Activated CD4-positive, alpha-beta T cell treated with anti-CD3 and anti-CD28 coated beads, Interleukin-2, amount 50 U/mL, for 48 hours (primary cell): Measurements from ENCODE around the gene TSPAN12.
A peak's percentile ranks its signal among the peaks of the same experiment; 100 is the strongest.
"Not testable (repeated sequence)": the region's sequence is repeated elsewhere in the genome, so short reads cannot be mapped to it uniquely, and the experiment has no call there.

Experiments used
- DNase-seq, 2 experiments: peaks; one replicate each; pipeline ENCODE4 v3.0.0-alpha.2; 2020

Gene TSPAN12, protein sequence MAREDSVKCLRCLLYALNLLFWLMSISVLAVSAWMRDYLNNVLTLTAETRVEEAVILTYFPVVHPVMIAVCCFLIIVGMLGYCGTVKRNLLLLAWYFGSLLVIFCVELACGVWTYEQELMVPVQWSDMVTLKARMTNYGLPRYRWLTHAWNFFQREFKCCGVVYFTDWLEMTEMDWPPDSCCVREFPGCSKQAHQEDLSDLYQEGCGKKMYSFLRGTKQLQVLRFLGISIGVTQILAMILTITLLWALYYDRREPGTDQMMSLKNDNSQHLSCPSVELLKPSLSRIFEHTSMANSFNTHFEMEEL

GRCh38 chr7:120857588-120858573, at the start of gene TSPAN12:
Gene TSPAN12 (minus strand): TSS chr7:120858144. CDS start chr7:120856763, 1,381 bp downstream.
- peak; percentile 42 to 52 for DNase-seq

GRCh38 chr7:120898715-120899499, 41.0 kb upstream of the TSPAN12 start:
- no peak for DNase-seq

- not testable (repeated sequence) for DNase-seq
These were observed 37.3 kb upstream of the TSPAN12 start for GRCh38 chr7:120895253-120895652.

GRCh38 chr7:120885602-120886001, 27.7 kb upstream of the TSPAN12 start:
- not testable (repeated sequence) for DNase-seq

GRCh38 chr7:120877701-120878100, 19.8 kb upstream of the TSPAN12 start:
- no peak for DNase-seq

DNA sequence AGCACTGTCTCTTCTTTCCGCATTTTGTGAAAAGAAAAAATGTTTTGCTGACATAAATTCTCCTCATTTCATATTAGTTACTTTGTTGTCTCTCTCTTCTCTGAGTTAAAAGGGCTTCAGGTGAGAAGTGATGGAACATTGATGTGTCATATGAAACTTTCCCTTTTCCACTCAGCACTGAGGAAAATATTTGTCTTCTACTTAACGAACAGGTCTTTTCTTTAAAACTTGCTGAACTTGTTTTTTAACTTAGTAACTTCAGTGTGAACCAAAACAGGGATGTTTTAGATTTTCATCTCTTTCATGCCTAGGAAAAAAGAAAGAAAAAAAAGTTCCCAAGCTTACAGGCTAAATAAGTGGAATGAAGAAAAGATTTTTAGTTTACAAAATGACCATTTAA, 19.0 kb upstream of the TSPAN12 start:
- no peak for DNase-seq

- DNase-seq = no peak
These were observed 16.8 kb upstream of the TSPAN12 start for GRCh38 chr7:120874722-120875121.

GRCh38 chr7:120874016-120874415, 16.1 kb upstream of the TSPAN12 start:
- DNase-seq = no peak

GRCh38 chr7:120873401-120873800, 15.5 kb upstream of the TSPAN12 start:
- DNase-seq = no peak

- DNase-seq = no peak
These were observed 11.8 kb upstream of the TSPAN12 start for GRCh38 chr7:120869700-120870099.

- DNase-seq = no peak
These were observed 10.0 kb upstream of the TSPAN12 start for GRCh38 chr7:120867932-120868331.

- no peak for DNase-seq
These were observed 7.4 kb upstream of the TSPAN12 start for GRCh38 chr7:120865191-120865981.

- no peak for DNase-seq
These were observed 6.4 kb upstream of the TSPAN12 start for GRCh38 chr7:120864141-120864900.

- no peak for DNase-seq
These were observed 5.1 kb upstream of the TSPAN12 start for GRCh38 chr7:120862987-120863590.

DNA sequence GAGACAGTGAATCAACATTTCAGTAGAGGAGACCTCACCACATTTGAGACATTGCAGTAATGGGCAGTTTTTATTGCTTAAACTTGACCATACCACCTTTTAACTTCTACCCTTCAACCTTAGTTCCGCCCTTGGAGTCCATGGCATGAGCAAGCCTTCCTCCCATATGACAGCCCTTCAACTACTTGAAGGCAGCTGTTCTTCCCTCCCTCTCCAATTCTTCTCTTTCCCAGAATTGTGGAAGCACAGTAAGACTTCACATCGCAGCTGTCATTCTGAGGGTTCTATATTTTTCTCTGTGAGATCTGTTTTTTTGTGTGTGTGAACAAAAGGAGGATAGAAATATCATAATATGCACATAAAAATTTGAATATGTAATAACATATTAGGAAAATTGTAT, 2.2 kb upstream of the TSPAN12 start:
- no peak for DNase-seq

- no peak for DNase-seq
These were observed 1.5 kb upstream of the TSPAN12 start for GRCh38 chr7:120859459-120859858.

DNA sequence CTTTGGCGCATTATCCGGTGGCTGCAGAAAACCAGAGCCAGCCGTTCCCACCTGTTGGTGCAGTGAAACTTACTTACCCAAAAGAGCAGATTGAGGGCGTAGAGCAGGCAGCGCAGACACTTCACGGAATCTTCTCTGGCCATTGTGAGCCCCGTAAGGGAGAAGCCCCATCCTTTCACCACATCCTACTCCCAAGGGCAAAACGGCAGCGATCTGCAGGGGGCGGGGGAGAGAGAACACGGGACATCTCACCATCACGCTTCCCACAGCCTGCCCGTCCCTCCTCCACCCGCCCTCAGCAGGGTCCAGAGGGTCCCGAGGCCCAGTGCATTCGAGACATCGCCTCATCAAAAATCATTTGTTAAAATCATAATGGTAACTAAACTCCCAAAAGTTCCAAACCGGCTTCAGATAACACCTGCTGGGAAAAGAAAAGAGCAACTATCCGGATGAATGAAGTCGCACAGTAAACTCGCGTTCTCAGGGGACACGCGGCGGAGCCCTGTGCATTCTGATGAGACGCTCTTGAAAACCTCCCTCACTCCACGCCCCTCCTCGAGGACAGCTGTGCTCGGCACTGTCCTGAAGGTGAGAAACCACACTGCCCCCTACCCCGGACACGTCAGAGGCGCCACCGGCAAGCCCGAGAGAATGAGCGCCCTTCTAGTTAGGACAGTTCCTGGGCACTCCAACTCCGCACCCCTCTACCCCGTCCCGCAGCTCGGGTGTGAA, 1.2 kb downstream of the TSPAN12 start:
- DNase-seq = peak; percentile 9 to 13

DNA sequence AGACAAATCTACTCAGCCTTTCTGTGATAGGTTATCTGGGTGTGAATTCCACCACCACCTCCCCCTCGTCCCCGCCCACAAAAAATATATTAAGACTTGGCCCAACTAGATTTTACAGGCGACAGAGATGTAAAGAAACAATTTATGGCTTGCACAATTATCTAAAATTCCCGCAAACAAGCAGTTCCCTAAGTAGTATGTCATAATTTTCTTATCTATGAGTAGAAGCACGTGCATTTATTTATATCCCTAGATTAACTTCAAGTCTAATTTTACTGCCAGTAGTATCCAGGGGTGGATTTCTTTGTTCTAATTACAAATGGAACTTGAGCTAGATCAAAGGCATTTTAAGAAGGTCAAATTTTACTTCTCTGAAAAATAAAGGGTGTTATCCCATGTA, 1.7 kb downstream of the TSPAN12 start:
- DNase-seq = no peak

- no peak for DNase-seq
These were observed 5.2 kb downstream of the TSPAN12 start for GRCh38 chr7:120852700-120853099.

DNA sequence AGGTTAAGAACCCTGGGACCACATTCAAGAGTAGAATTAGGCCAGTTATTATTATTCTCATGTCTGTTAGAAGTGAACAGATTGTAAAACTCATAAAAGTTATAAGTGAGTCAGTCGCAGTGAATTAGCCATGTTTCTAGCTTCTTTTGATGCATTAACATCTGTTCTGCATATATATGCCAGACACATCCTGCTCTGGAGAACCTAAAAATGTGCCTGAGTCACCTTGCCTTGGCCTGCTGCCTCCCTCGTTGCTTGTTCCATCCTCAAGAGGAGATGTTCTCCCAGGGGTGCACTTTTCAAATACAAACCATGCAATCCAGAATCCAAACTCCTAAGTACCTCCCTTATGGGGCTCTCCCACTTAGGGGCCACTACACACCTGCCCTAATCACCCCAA, 14.8 kb downstream of the TSPAN12 start:
- DNase-seq = no peak
